ENCODE data around the gene PJA2.
"Not testable (repeated sequence)": the region's sequence is repeated elsewhere in the genome, so short reads cannot be mapped to it uniquely, and the experiment has no call there.

Gene PJA2

GRCh38 chr5:109416882-109417281, 7.1 kb upstream of the PJA2 start:
- Histone ChIP-seq H2AFZ (ENCODE audit: low read depth, low read length) (no peak overlapping the region), H3K27ac (ENCODE audit: low read length) (no peak overlapping the region), H4K20me1 (ENCODE audit: insufficient read depth, low read length) (no peaks in the 10 kb centered on the region), H3K9me3 (ENCODE audit: insufficient read depth, low read length, severe bottlenecking) (no peaks in the 10 kb centered on the region), H3K36me3 (ENCODE audit: insufficient read depth, low read length) (no peaks in the 10 kb centered on the region), H3K79me2 (ENCODE audit: insufficient read depth, low read length) (no peaks in the 10 kb centered on the region), H3K4me3 (ENCODE audit: low read depth in 1 of 2, low read length in 2 of 2) (no peak overlapping the region), H3K4me1 (ENCODE audit: insufficient read depth, low read length) (peaks cover 3% of the 10 kb centered on the region; the same call in 1 of the 2 replicates), H3K27me3 (ENCODE audit: insufficient read depth, low read length, poor library complexity) (no peaks in the 10 kb centered on the region), H3K9ac (ENCODE audit: low read depth, low read length) (no peak overlapping the region), H3K4me2 (ENCODE audit: insufficient read depth, low read length) (no peak overlapping the region)
- DNase-seq, result no peak
- ATAC-seq (ENCODE audit: insufficient read depth, low read depth), result no peak
- no peak for TF ChIP-seq CTCF (IDR thresholded peaks at IDR 0.05; ENCODE audit: borderline replicate concordance, extremely low read depth, low read length, poor library complexity, severe bottlenecking)
- TF ChIP-seq EZH2 (IDR thresholded peaks at IDR 0.05; ENCODE audit: borderline replicate concordance, low read depth, low read length, severe bottlenecking), result no peak

- not testable (repeated sequence) for H3K9me3 ChIP-seq (ENCODE audit: insufficient read depth, low read length, severe bottlenecking); H3K79me2 ChIP-seq (ENCODE audit: insufficient read depth, low read length); DNase-seq; H3K36me3 ChIP-seq (ENCODE audit: insufficient read depth, low read length); H3K4me2 ChIP-seq (ENCODE audit: insufficient read depth, low read length); H3K27ac ChIP-seq (ENCODE audit: low read length); H4K20me1 ChIP-seq (ENCODE audit: insufficient read depth, low read length); H3K27me3 ChIP-seq (ENCODE audit: insufficient read depth, low read length, poor library complexity); ATAC-seq (ENCODE audit: insufficient read depth, low read depth); H2AFZ ChIP-seq (ENCODE audit: low read depth, low read length); H3K9ac ChIP-seq (ENCODE audit: low read depth, low read length); H3K4me3 ChIP-seq (ENCODE audit: low read depth in 1 of 2, low read length in 2 of 2)
- peaks cover 13% of the 10 kb centered on the region for H3K4me1 ChIP-seq (ENCODE audit: insufficient read depth, low read length)
These were observed 4.2 kb upstream of the PJA2 start for GRCh38 chr5:109413921-109414461.

GRCh38 chr5:109413458-109413857, 3.7 kb upstream of the PJA2 start:
- no peaks in the 10 kb centered on the region for H3K27me3 ChIP-seq (ENCODE audit: insufficient read depth, low read length, poor library complexity)
- no peaks in the 10 kb centered on the region for H3K36me3 ChIP-seq (ENCODE audit: insufficient read depth, low read length)
- H3K79me2 ChIP-seq (ENCODE audit: insufficient read depth, low read length), result peaks cover 10% of the 10 kb centered on the region
- no peak overlapping the region for H3K9ac ChIP-seq (ENCODE audit: low read depth, low read length)
- no peak overlapping the region for H3K27ac ChIP-seq (ENCODE audit: low read length)
- no peak for TF ChIP-seq CTCF (IDR thresholded peaks at IDR 0.05; ENCODE audit: borderline replicate concordance, extremely low read depth, low read length, poor library complexity, severe bottlenecking)
- TF ChIP-seq EZH2 (IDR thresholded peaks at IDR 0.05; ENCODE audit: borderline replicate concordance, low read depth, low read length, severe bottlenecking), result no peak
- no peak for ATAC-seq (ENCODE audit: insufficient read depth, low read depth)
- no peak for DNase-seq
- H4K20me1 ChIP-seq (ENCODE audit: insufficient read depth, low read length), result no peaks in the 10 kb centered on the region
- H3K9me3 ChIP-seq (ENCODE audit: insufficient read depth, low read length, severe bottlenecking), result no peaks in the 10 kb centered on the region
- no peak overlapping the region for H2AFZ ChIP-seq (ENCODE audit: low read depth, low read length)
- H3K4me3 ChIP-seq (ENCODE audit: low read depth in 1 of 2, low read length in 2 of 2), result no peak overlapping the region
- H3K4me2 ChIP-seq (ENCODE audit: insufficient read depth, low read length), result no peak overlapping the region
- H3K4me1 ChIP-seq (ENCODE audit: insufficient read depth, low read length), result peaks cover 13% of the 10 kb centered on the region

GRCh38 chr5:109412981-109413402, 3.2 kb upstream of the PJA2 start:
- no peak for DNase-seq
- H2AFZ ChIP-seq (ENCODE audit: low read depth, low read length), result no peak overlapping the region

More at GRCh38 chr5:109412981-109413402, 3.2 kb upstream of the PJA2 start:
- Histone ChIP-seq H3K27ac (ENCODE audit: low read length) (no peak overlapping the region), H3K4me2 (ENCODE audit: insufficient read depth, low read length) (no peak overlapping the region), H3K27me3 (ENCODE audit: insufficient read depth, low read length, poor library complexity) (no peaks in the 10 kb centered on the region), H3K4me3 (ENCODE audit: low read depth in 1 of 2, low read length in 2 of 2) (no peak overlapping the region), H4K20me1 (ENCODE audit: insufficient read depth, low read length) (no peaks in the 10 kb centered on the region), H3K79me2 (ENCODE audit: insufficient read depth, low read length) (peaks cover 15% of the 10 kb centered on the region), H3K4me1 (ENCODE audit: insufficient read depth, low read length) (peaks cover 13% of the 10 kb centered on the region), H3K9me3 (ENCODE audit: insufficient read depth, low read length, severe bottlenecking) (no peaks in the 10 kb centered on the region), H3K9ac (ENCODE audit: low read depth, low read length) (no peak overlapping the region), H3K36me3 (ENCODE audit: insufficient read depth, low read length) (no peaks in the 10 kb centered on the region)
- no peak for TF ChIP-seq CTCF (IDR thresholded peaks at IDR 0.05; ENCODE audit: borderline replicate concordance, extremely low read depth, low read length, poor library complexity, severe bottlenecking)
- TF ChIP-seq EZH2 (IDR thresholded peaks at IDR 0.05; ENCODE audit: borderline replicate concordance, low read depth, low read length, severe bottlenecking), result no peak
- ATAC-seq (ENCODE audit: insufficient read depth, low read depth), result no peak
